ENCODE results near the gene ZRANB3. TPM values are rescaled to one million over a fixed set of nuclear protein-coding genes. Genes with fewer than 3 reads are reported as not detected.

The ZRANB3 gene
- total RNA-seq, 1 donor from 2014 or later, result 3.7 TPM

DNA sequence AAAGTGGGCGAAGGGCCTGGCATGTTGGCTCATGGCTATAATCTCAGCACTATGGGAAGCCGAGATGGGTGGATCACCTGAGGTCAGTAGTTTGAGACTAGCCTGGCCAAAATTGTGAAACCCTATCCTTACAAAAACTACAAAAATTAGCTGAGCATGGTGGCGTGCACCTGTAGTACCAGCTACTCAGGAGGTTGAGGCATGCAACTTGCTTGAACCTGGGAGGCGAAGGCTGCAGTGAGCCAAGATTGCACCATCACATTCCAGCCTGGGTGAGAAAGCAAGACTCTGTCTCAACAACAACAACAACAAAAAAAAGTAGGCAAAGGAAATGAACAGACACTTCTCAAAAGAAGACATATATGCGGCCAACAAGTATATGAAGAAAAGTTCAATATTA is 282.4 kb downstream of the ZRANB3 start:
- TF ChIP-seq, protein P1, sequence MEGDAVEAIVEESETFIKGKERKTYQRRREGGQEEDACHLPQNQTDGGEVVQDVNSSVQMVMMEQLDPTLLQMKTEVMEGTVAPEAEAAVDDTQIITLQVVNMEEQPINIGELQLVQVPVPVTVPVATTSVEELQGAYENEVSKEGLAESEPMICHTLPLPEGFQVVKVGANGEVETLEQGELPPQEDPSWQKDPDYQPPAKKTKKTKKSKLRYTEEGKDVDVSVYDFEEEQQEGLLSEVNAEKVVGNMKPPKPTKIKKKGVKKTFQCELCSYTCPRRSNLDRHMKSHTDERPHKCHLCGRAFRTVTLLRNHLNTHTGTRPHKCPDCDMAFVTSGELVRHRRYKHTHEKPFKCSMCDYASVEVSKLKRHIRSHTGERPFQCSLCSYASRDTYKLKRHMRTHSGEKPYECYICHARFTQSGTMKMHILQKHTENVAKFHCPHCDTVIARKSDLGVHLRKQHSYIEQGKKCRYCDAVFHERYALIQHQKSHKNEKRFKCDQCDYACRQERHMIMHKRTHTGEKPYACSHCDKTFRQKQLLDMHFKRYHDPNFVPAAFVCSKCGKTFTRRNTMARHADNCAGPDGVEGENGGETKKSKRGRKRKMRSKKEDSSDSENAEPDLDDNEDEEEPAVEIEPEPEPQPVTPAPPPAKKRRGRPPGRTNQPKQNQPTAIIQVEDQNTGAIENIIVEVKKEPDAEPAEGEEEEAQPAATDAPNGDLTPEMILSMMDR (IDR thresholded peaks at IDR 0.05), result no peak
- H3K4me3 ChIP-seq, result no peak overlapping the region
- ATAC-seq (no peak), DNase-seq (no peak)
- H3K9me3 ChIP-seq, result peaks cover 11% of the 10 kb centered on the region
- H3K4me1 ChIP-seq, result no peaks in the 10 kb centered on the region
- H3K36me3 ChIP-seq, result no peaks in the 10 kb centered on the region
- intact Hi-C loops (cut with DNase I), result no loop called here
- no peak overlapping the region for H3K27ac ChIP-seq
- no peaks in the 10 kb centered on the region for H3K27me3 ChIP-seq (ENCODE audit: low read depth)

- DNase-seq (no peak), ATAC-seq (no peak)
- no peaks in the 10 kb centered on the region for H3K36me3 ChIP-seq
- no peaks in the 10 kb centered on the region for H3K4me1 ChIP-seq
- H3K27me3 ChIP-seq (ENCODE audit: low read depth), result no peaks in the 10 kb centered on the region
- no peak overlapping the region for H3K27ac ChIP-seq
- TF ChIP-seq, protein P1 (IDR thresholded peaks at IDR 0.05), result no peak
- intact Hi-C loops (cut with DNase I), result no loop called here
- H3K9me3 ChIP-seq, result peaks cover 10% of the 10 kb centered on the region
- H3K4me3 ChIP-seq, result no peak overlapping the region
These were observed 284.2 kb downstream of the ZRANB3 start for GRCh38 chr2:135246711-135247270.

GRCh38 chr2:135245071-135245470 is 285.9 kb downstream of the ZRANB3 start:
- no peak for ATAC-seq
- no peak overlapping the region for H3K27ac ChIP-seq
- no peak overlapping the region for H3K4me3 ChIP-seq
- H3K27me3 ChIP-seq (ENCODE audit: low read depth), result no peaks in the 10 kb centered on the region
- intact Hi-C loops (cut with DNase I), result no loop called here
- H3K9me3 ChIP-seq, result no peaks in the 10 kb centered on the region
- DNase-seq, result no peak
- H3K36me3 ChIP-seq, result no peaks in the 10 kb centered on the region
- TF ChIP-seq, protein P1 (IDR thresholded peaks at IDR 0.05), result no peak
- H3K4me1 ChIP-seq, result no peaks in the 10 kb centered on the region

DNA sequence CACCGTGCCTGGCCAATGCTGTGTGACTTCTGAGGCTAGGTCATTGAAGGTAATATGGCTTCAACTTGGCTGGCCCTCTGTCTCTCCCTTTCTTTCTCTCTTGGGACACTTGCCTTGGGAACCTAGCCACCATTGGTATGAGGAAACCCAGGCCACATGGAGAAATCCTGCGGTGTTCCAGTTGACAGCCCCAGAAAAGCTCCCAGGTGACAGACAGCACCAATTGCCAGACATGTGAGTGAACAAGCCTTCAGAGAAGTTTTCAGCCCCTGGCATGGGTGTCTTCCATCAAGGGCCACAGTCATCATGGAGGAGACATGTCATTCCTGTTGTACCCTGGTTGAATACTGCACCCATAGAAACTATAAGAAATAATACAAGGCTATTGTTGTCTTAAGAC is 292.4 kb downstream of the ZRANB3 start:
- Histone ChIP-seq H3K4me3 (no peak overlapping the region), H3K4me1 (no peaks in the 10 kb centered on the region), H3K36me3 (no peaks in the 10 kb centered on the region), H3K9me3 (no peaks in the 10 kb centered on the region), H3K27me3 (ENCODE audit: low read depth) (no peaks in the 10 kb centered on the region), H3K27ac (no peak overlapping the region)
- intact Hi-C loops (cut with DNase I), result no loop called here
- no peak for DNase-seq
- TF ChIP-seq, protein P1 (IDR thresholded peaks at IDR 0.05), result no peak
- ATAC-seq, result no peak

DNA sequence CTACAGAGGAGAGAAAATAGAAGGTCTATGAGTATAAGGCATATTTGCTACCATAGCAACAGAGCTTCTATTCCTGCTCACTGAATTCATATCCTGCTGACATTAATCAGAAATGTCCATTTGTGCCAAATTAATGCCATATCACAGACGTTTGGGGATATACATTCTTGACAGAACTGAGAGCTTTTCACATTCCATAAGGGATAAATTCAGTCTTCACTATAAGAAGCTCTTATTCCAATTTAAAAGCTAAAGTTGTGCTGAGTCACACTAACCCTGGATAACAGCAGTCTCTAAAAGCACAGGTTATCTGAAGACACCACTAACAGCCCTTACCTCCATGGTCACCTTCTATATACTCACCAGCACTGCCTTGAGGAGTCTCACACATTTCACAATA is 300.9 kb downstream of the ZRANB3 start:
- ATAC-seq (no peak), DNase-seq (no peak)
- no peaks in the 10 kb centered on the region for H3K4me1 ChIP-seq
- no peak overlapping the region for H3K27ac ChIP-seq
- H3K36me3 ChIP-seq, result no peaks in the 10 kb centered on the region
- intact Hi-C loops (cut with DNase I), result no loop called here
- no peaks in the 10 kb centered on the region for H3K9me3 ChIP-seq
- H3K27me3 ChIP-seq (ENCODE audit: low read depth), result no peaks in the 10 kb centered on the region
- no peak overlapping the region for H3K4me3 ChIP-seq
- TF ChIP-seq, protein P1 (IDR thresholded peaks at IDR 0.05), result no peak

DNA sequence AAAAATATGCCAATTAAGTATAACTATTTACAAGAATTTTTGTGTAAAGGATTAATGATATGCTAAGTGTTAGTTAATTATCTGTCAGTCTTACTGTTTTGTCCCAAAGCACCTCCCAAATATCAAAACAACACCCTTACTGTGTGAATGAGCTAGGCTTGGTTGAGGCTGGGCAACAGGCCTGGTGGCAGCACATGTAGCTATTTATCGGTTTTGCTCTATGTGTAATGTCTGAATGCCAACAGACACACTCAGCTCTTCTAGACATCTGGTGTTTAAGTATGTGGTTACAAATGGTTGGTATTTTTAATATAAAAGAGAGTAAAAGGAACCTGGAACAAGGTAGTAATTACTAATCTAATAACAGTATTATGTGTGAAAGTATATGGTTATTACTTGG is 303.6 kb downstream of the ZRANB3 start:
- no peak overlapping the region for H3K27ac ChIP-seq
- TF ChIP-seq, protein P1 (IDR thresholded peaks at IDR 0.05), result no peak
- H3K36me3 ChIP-seq, result no peaks in the 10 kb centered on the region
- ATAC-seq, result no peak
- DNase-seq, result no peak
- H3K9me3 ChIP-seq, result no peaks in the 10 kb centered on the region
- no peaks in the 10 kb centered on the region for H3K27me3 ChIP-seq (ENCODE audit: low read depth)
- no peak overlapping the region for H3K4me3 ChIP-seq
- intact Hi-C loops (cut with DNase I), result no loop called here
- no peaks in the 10 kb centered on the region for H3K4me1 ChIP-seq
